ENCODE data around the gene ARHGAP24.

The ARHGAP24 gene

DNA sequence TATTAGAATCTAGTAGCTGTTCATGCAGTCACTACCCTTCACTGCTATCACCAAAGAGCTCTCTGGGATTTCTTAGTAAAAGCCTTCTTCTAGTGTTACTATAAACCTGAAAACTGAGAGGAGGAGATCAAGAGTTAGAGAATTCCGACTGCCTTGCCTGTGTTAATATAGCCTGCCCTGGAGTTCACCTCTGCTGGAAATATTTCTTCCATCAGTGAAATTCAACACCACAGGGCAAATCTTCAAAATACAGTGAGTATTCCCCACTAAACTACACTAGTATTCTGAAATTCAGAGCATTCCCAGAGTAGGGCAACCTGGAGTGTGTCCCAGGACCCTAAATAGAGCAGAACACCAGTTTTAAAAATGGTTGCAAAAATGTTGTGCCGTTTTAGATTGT is 301.1 kb downstream of the ARHGAP24 start:
- H3K36me3 ChIP-seq (ENCODE audit: low read length), result no peaks in the 10 kb centered on the region
- no peaks in the 10 kb centered on the region for H3K27me3 ChIP-seq (ENCODE audit: low read length)
- no peak overlapping the region for H3K27ac ChIP-seq (ENCODE audit: low read depth, low read length)
- no peak overlapping the region for H3K4me2 ChIP-seq (ENCODE audit: low read depth, low read length, poor library complexity, severe bottlenecking)
- H3K79me2 ChIP-seq (ENCODE audit: insufficient read depth, low read length), result no peaks in the 10 kb centered on the region
- no peaks in the 10 kb centered on the region for H4K20me1 ChIP-seq (ENCODE audit: low read depth, low read length)
- no peaks in the 10 kb centered on the region for H3K9me3 ChIP-seq (ENCODE audit: insufficient read depth, low read length)
- H3K9ac ChIP-seq (ENCODE audit: low read length), result no peak overlapping the region
- no peak overlapping the region for H2AFZ ChIP-seq (ENCODE audit: low read depth, low read length, severe bottlenecking)
- H3K9me2 ChIP-seq (replicated peaks; ENCODE audit: insufficient read depth, low read length), result no peaks in the 10 kb centered on the region
- TF ChIP-seq EZH2phosphoT487 (conservative IDR thresholded peaks at IDR 0.05; ENCODE audit: low read length), result no peak
- TF ChIP-seq, protein P1, sequence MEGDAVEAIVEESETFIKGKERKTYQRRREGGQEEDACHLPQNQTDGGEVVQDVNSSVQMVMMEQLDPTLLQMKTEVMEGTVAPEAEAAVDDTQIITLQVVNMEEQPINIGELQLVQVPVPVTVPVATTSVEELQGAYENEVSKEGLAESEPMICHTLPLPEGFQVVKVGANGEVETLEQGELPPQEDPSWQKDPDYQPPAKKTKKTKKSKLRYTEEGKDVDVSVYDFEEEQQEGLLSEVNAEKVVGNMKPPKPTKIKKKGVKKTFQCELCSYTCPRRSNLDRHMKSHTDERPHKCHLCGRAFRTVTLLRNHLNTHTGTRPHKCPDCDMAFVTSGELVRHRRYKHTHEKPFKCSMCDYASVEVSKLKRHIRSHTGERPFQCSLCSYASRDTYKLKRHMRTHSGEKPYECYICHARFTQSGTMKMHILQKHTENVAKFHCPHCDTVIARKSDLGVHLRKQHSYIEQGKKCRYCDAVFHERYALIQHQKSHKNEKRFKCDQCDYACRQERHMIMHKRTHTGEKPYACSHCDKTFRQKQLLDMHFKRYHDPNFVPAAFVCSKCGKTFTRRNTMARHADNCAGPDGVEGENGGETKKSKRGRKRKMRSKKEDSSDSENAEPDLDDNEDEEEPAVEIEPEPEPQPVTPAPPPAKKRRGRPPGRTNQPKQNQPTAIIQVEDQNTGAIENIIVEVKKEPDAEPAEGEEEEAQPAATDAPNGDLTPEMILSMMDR (IDR thresholded peaks at IDR 0.05; ENCODE audit: insufficient read depth, low read length, poor library complexity, severe bottlenecking), result no peak
- peaks cover 4% of the 10 kb centered on the region; the same call in 1 of the 2 replicates for H3F3A ChIP-seq (ENCODE audit: insufficient read depth)
- no peak overlapping the region for H3K4me3 ChIP-seq (ENCODE audit: insufficient read depth, low read length, poor library complexity, severe bottlenecking)

DNA sequence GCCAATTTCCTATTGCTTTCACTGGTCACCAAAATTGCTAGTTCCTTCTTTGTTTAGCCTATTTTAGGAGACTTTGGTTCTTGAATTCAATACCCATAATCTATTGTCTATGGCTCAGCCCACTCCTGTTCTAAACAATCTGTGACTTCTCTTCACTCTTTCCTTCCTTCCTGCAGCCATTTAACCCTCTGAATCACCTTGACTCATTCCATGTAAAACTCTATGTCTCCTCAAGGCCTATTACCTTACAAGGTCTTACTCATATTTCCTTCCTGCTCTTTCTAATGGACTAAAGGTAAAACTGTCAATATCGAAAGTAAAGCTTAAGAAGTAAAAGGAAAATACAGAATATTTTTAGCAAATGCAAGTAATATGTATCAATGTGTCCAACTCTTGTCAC is 301.6 kb downstream of the ARHGAP24 start:
- Histone ChIP-seq H3K27me3 (ENCODE audit: low read length) (no peaks in the 10 kb centered on the region), H3K9me2 (replicated peaks; ENCODE audit: insufficient read depth, low read length) (no peaks in the 10 kb centered on the region), H3K4me2 (ENCODE audit: low read depth, low read length, poor library complexity, severe bottlenecking) (no peak overlapping the region), H3K9me3 (ENCODE audit: insufficient read depth, low read length) (no peaks in the 10 kb centered on the region), H2AFZ (ENCODE audit: low read depth, low read length, severe bottlenecking) (no peak overlapping the region), H3K36me3 (ENCODE audit: low read length) (no peaks in the 10 kb centered on the region), H3K4me3 (ENCODE audit: insufficient read depth, low read length, poor library complexity, severe bottlenecking) (no peak overlapping the region), H4K20me1 (ENCODE audit: low read depth, low read length) (no peaks in the 10 kb centered on the region), H3K79me2 (ENCODE audit: insufficient read depth, low read length) (no peaks in the 10 kb centered on the region), H3F3A (ENCODE audit: insufficient read depth) (peaks cover 4% of the 10 kb centered on the region; the same call in 1 of the 2 replicates), H3K27ac (ENCODE audit: low read depth, low read length) (no peak overlapping the region), H3K9ac (ENCODE audit: low read length) (no peak overlapping the region)
- no peak for TF ChIP-seq EZH2phosphoT487 (conservative IDR thresholded peaks at IDR 0.05; ENCODE audit: low read length)

DNA sequence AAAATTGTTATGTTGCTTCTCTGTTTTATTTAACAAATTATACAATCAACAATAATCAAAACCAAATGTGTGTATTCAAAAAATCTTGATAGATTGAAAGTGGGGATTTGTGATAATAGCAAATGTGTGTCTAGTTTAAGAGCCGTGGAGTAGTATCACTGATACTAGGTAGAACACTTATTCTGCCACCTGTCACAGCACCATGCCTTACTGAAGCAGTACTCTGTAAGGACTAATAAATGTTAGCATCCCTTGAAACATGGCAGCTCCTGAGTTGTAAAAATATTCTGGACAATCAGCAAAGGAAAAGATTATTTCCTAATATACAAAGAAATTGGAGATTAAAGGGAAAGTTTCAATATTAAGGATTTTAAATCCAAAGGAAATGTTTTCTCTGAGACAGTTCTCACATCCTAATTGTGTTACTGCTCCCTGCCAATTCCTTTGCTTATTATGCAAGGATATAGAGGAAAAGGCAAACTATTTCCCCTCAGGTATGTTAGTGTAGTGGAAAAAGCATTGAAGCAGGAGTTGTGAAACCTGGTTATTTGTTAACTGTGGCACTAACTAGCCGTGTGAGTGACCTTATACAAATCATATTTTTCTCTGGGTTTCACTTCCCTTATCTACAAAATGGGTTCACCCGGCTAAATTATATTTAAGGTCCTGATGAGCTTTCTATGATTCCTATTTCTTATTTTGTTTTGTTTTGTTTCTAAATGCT is 303.1 kb downstream of the ARHGAP24 start:
- no peak overlapping the region for H3K9ac ChIP-seq (ENCODE audit: low read length)
- no peaks in the 10 kb centered on the region for H3K79me2 ChIP-seq (ENCODE audit: insufficient read depth, low read length)
- H3K9me3 ChIP-seq (ENCODE audit: insufficient read depth, low read length), result no peaks in the 10 kb centered on the region
- TF ChIP-seq, protein P1 (IDR thresholded peaks at IDR 0.05; ENCODE audit: insufficient read depth, low read length, poor library complexity, severe bottlenecking), result no peak
- no peak for TF ChIP-seq EZH2phosphoT487 (conservative IDR thresholded peaks at IDR 0.05; ENCODE audit: low read length)
- no peak overlapping the region for H3K4me3 ChIP-seq (ENCODE audit: insufficient read depth, low read length, poor library complexity, severe bottlenecking)
- H3K27me3 ChIP-seq (ENCODE audit: low read length), result no peaks in the 10 kb centered on the region
- H3K36me3 ChIP-seq (ENCODE audit: low read length), result no peaks in the 10 kb centered on the region
- no peak overlapping the region; the same call in 1 of the 2 replicates for H3K27ac ChIP-seq (ENCODE audit: low read depth, low read length)
- H3F3A ChIP-seq (ENCODE audit: insufficient read depth), result peaks cover 4% of the 10 kb centered on the region; the same call in 1 of the 2 replicates
- peak overlapping the region; percentile 46 for H3K4me2 ChIP-seq (ENCODE audit: low read depth, low read length, poor library complexity, severe bottlenecking)
- H2AFZ ChIP-seq (ENCODE audit: low read depth, low read length, severe bottlenecking), result no peak overlapping the region
- no peaks in the 10 kb centered on the region for H4K20me1 ChIP-seq (ENCODE audit: low read depth, low read length)
- no peaks in the 10 kb centered on the region for H3K9me2 ChIP-seq (replicated peaks; ENCODE audit: insufficient read depth, low read length)

DNA sequence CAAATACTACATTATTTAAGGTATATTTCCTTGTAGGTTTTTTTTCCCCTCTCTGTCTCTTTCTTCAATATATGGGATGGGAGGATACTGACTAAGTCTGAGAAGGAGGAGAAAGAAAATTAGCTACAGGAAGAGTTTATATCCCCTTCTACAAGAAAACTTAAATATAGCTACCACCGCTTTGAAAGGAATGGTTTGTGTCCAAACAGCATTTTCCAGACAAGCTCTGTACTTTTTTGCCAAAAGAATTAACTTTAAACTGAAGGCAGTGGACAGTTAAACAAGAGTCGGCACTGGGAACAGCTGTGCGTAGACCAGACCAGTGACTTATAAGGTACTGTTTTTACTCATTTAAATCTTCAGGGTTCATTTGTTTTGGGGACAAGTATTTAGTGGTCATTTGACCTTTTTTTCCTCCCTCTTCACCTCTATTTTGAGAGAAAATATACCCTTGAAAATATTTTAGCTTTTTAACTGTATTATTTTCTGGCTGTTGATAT is 303.7 kb downstream of the ARHGAP24 start:
- no peak overlapping the region for H3K4me3 ChIP-seq (ENCODE audit: insufficient read depth, low read length, poor library complexity, severe bottlenecking)
- no peaks in the 10 kb centered on the region for H3K79me2 ChIP-seq (ENCODE audit: insufficient read depth, low read length)
- no peaks in the 10 kb centered on the region for H3K27me3 ChIP-seq (ENCODE audit: low read length)
- H2AFZ ChIP-seq (ENCODE audit: low read depth, low read length, severe bottlenecking), result no peak overlapping the region
- TF ChIP-seq, protein P1 (IDR thresholded peaks at IDR 0.05; ENCODE audit: insufficient read depth, low read length, poor library complexity, severe bottlenecking), result no peak
- no peak for TF ChIP-seq EZH2phosphoT487 (conservative IDR thresholded peaks at IDR 0.05; ENCODE audit: low read length)
- H3K4me2 ChIP-seq (ENCODE audit: low read depth, low read length, poor library complexity, severe bottlenecking), result peak overlapping the region; percentile 46
- no peaks in the 10 kb centered on the region for H3K9me3 ChIP-seq (ENCODE audit: insufficient read depth, low read length)
- H3F3A ChIP-seq (ENCODE audit: insufficient read depth), result peaks cover 4% of the 10 kb centered on the region; the same call in 1 of the 2 replicates
- H4K20me1 ChIP-seq (ENCODE audit: low read depth, low read length), result no peaks in the 10 kb centered on the region
- H3K9me2 ChIP-seq (replicated peaks; ENCODE audit: insufficient read depth, low read length), result no peaks in the 10 kb centered on the region
- H3K27ac ChIP-seq (ENCODE audit: low read depth, low read length), result no peak overlapping the region; the same call in 1 of the 2 replicates
- H3K9ac ChIP-seq (ENCODE audit: low read length), result no peak overlapping the region
- no peaks in the 10 kb centered on the region for H3K36me3 ChIP-seq (ENCODE audit: low read length)
